HEK293 (cell line): ENCODE results near the gene ZNF24.

Source experiments
- CTCF ChIP-seq: fragments of 450-650 bp; formaldehyde crosslinking; IDR thresholded peaks from 2 replicates; pipeline ENCODE4 v1.5.1; 2016; ENCODE audit warnings: missing biosample characterization, missing genetic modification characterization
- FEZF1 ChIP-seq: fragments of 450-650 bp; formaldehyde crosslinking; IDR thresholded peaks from 2 replicates; pipeline ENCODE4 v1.5.1; 2016; ENCODE audit warnings: missing biosample characterization, missing genetic modification characterization
- KLF10 ChIP-seq: fragments of 450-650 bp; IDR thresholded peaks from 2 replicates; pipeline ENCODE4 v1.5.1; 2018; ENCODE audit warnings: missing biosample characterization, mild to moderate bottlenecking, missing genetic modification characterization
- KLF17 ChIP-seq: fragments of 450-650 bp; formaldehyde crosslinking; IDR thresholded peaks from 2 replicates; pipeline ENCODE4 v1.5.1; 2016; ENCODE audit warnings: missing biosample characterization, missing genetic modification characterization
- PRDM6 ChIP-seq: fragments of 450-650 bp; formaldehyde crosslinking; IDR thresholded peaks from 2 replicates; pipeline ENCODE4 v1.5.1; 2017; ENCODE audit warnings: missing biosample characterization, missing genetic modification characterization
- SALL2 ChIP-seq: fragments of 450-650 bp; formaldehyde crosslinking; IDR thresholded peaks from 2 replicates; pipeline ENCODE4 v1.5.0; 2017; ENCODE audit warnings: missing biosample characterization, mild to moderate bottlenecking, missing genetic modification characterization, borderline replicate concordance
- SCRT2 ChIP-seq: fragments of 450-650 bp; formaldehyde crosslinking; IDR thresholded peaks from 2 replicates; pipeline ENCODE4 v1.5.1; 2016; ENCODE audit warnings: missing biosample characterization, missing genetic modification characterization
- ZEB2 ChIP-seq: fragments of 450-650 bp; formaldehyde crosslinking; IDR thresholded peaks from 2 replicates; pipeline ENCODE4 v1.5.1; 2016; ENCODE audit warnings: missing biosample characterization, missing genetic modification characterization
- ZNF202 ChIP-seq: fragments of 450-650 bp; formaldehyde crosslinking; IDR thresholded peaks from 2 replicates; pipeline ENCODE4 v1.5.1; 2016; ENCODE audit warnings: missing biosample characterization, missing genetic modification characterization, borderline replicate concordance
- ZNF223 ChIP-seq: fragments of 450-650 bp; formaldehyde crosslinking; IDR thresholded peaks from 2 replicates; pipeline ENCODE4 v1.5.1; 2016; ENCODE audit warnings: missing biosample characterization, missing genetic modification characterization
- ZNF274 ChIP-seq, 2 experiments: fragments of 200-500 bp in 1 of 2; fragments of 450-650 bp in 1 of 2; sonication (Bioruptor generic) in 1 of 2; formaldehyde crosslinking in 1 of 2; IDR thresholded peaks; 2 replicates each; pipeline versions ENCODE4 v1.5.1 to v1.6.1; 2014 to 2016; ENCODE audit warnings: borderline replicate concordance in 1 of 2, inconsistent platforms in 1 of 2, low read length in 1 of 2, missing biosample characterization in 1 of 2, missing genetic modification characterization in 1 of 2
- ZNF280D ChIP-seq: fragments of 450-650 bp; formaldehyde crosslinking; IDR thresholded peaks from 2 replicates; pipeline ENCODE4 v1.5.1; 2016; ENCODE audit warnings: missing biosample characterization, missing genetic modification characterization
- ZNF354C ChIP-seq: fragments of 450-650 bp; formaldehyde crosslinking; IDR thresholded peaks from 2 replicates; pipeline ENCODE4 v1.5.1; 2016; ENCODE audit warnings: missing biosample characterization, missing genetic modification characterization, low read depth, borderline replicate concordance
- ZNF37A ChIP-seq: fragments of 450-650 bp; IDR thresholded peaks from 2 replicates; pipeline ENCODE4 v1.5.1; 2018; ENCODE audit warnings: missing biosample characterization, missing genetic modification characterization
- ZNF391 ChIP-seq: fragments of 450-650 bp; formaldehyde crosslinking; IDR thresholded peaks from 2 replicates; pipeline ENCODE4 v1.5.1; 2016; ENCODE audit warnings: low read depth, missing biosample characterization, missing genetic modification characterization, borderline replicate concordance
- ZNF398 ChIP-seq: fragments of 450-650 bp; formaldehyde crosslinking; IDR thresholded peaks from 2 replicates; pipeline ENCODE4 v1.5.1; 2017; ENCODE audit warnings: missing biosample characterization, missing genetic modification characterization
- ZNF433 ChIP-seq: fragments of 450-650 bp; formaldehyde crosslinking; IDR thresholded peaks from 2 replicates; pipeline ENCODE4 v1.5.1; 2016; ENCODE audit warnings: missing biosample characterization, missing genetic modification characterization, low read depth
- ZNF623 ChIP-seq: fragments of 450-650 bp; formaldehyde crosslinking; IDR thresholded peaks from 2 replicates; pipeline ENCODE4 v1.5.1; 2016; ENCODE audit warnings: missing biosample characterization, missing genetic modification characterization
- ZNF664 ChIP-seq: fragments of 450-650 bp; formaldehyde crosslinking; IDR thresholded peaks from 2 replicates; pipeline ENCODE4 v1.5.1; 2016; ENCODE audit warnings: missing biosample characterization, missing genetic modification characterization
- ZNF707 ChIP-seq: fragments of 450-650 bp; formaldehyde crosslinking; IDR thresholded peaks from 2 replicates; pipeline ENCODE4 v1.5.1; 2016; ENCODE audit warnings: missing biosample characterization, missing genetic modification characterization
- ZNF747 ChIP-seq: fragments of 450-650 bp; formaldehyde crosslinking; IDR thresholded peaks from 2 replicates; pipeline ENCODE4 v1.5.1; 2016; ENCODE audit warnings: missing biosample characterization, missing genetic modification characterization
- ZNF76 ChIP-seq: fragments of 450-650 bp; formaldehyde crosslinking; IDR thresholded peaks from 2 replicates; pipeline ENCODE4; 2016; ENCODE audit warnings: low read depth, missing biosample characterization, missing genetic modification characterization, borderline replicate concordance
- ZNF777 ChIP-seq: fragments of 450-650 bp; formaldehyde crosslinking; IDR thresholded peaks from 2 replicates; pipeline ENCODE4 v1.5.1; 2017; ENCODE audit warnings: missing biosample characterization, missing genetic modification characterization, borderline replicate concordance
- ZNF785 ChIP-seq: fragments of 450-650 bp; formaldehyde crosslinking; IDR thresholded peaks from 2 replicates; pipeline ENCODE4 v1.5.1; 2016; ENCODE audit warnings: missing biosample characterization, missing genetic modification characterization
- TF ChIP-seq, protein P1 (sequence below): fragments of 450-650 bp; formaldehyde crosslinking; IDR thresholded peaks from 2 replicates; pipeline ENCODE4 v1.5.1; 2016; ENCODE audit warnings: missing biosample characterization, missing genetic modification characterization

Gene ZNF24

GRCh38 chr18:35376742-35377695, 32.8 kb upstream of the ZNF24 start, which contains the start of gene ZNF396 (continued):
- no peak for TF ChIP-seq ZNF623
- TF ChIP-seq FEZF1, result peak; percentile 51
- TF ChIP-seq ZNF785 (tag by site-specific recombination), result no peak
- no peak for TF ChIP-seq ZNF223 (tag by site-specific recombination)
- TF ChIP-seq ZNF37A, result no peak
- no peak for TF ChIP-seq ZNF202
- TF ChIP-seq ZNF707, result no peak
- TF ChIP-seq ZNF76 (tag by site-specific recombination), result peak; percentile 48; the same call in 1 of the 2 replicates
- peak; percentile 82 for TF ChIP-seq ZNF398
- TF ChIP-seq ZNF777, result peak; percentile 96
- TF ChIP-seq ZNF664 (tag by site-specific recombination), result no peak
- TF ChIP-seq, protein P1, sequence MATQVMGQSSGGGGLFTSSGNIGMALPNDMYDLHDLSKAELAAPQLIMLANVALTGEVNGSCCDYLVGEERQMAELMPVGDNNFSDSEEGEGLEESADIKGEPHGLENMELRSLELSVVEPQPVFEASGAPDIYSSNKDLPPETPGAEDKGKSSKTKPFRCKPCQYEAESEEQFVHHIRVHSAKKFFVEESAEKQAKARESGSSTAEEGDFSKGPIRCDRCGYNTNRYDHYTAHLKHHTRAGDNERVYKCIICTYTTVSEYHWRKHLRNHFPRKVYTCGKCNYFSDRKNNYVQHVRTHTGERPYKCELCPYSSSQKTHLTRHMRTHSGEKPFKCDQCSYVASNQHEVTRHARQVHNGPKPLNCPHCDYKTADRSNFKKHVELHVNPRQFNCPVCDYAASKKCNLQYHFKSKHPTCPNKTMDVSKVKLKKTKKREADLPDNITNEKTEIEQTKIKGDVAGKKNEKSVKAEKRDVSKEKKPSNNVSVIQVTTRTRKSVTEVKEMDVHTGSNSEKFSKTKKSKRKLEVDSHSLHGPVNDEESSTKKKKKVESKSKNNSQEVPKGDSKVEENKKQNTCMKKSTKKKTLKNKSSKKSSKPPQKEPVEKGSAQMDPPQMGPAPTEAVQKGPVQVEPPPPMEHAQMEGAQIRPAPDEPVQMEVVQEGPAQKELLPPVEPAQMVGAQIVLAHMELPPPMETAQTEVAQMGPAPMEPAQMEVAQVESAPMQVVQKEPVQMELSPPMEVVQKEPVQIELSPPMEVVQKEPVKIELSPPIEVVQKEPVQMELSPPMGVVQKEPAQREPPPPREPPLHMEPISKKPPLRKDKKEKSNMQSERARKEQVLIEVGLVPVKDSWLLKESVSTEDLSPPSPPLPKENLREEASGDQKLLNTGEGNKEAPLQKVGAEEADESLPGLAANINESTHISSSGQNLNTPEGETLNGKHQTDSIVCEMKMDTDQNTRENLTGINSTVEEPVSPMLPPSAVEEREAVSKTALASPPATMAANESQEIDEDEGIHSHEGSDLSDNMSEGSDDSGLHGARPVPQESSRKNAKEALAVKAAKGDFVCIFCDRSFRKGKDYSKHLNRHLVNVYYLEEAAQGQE (tag by site-specific recombination), result no peak
- no peak for TF ChIP-seq KLF17 (tag by site-specific recombination)
- no peak for TF ChIP-seq ZNF354C (tag by site-specific recombination)
- no peak for TF ChIP-seq ZNF433
- TF ChIP-seq ZNF747 (tag by site-specific recombination), result no peak
- TF ChIP-seq ZEB2 (tag by site-specific recombination), result peak; percentile 55; the same call in 1 of the 2 replicates
- TF ChIP-seq SALL2 (tag by site-specific recombination), result no peak
- no peak for TF ChIP-seq ZNF391
- TF ChIP-seq PRDM6, result no peak
- 0 out of 2 replicates have a peak, but pooled peaks have one; percentile 6 for TF ChIP-seq CTCF (tag by site-specific recombination)
- TF ChIP-seq ZNF280D, result no peak
- TF ChIP-seq ZNF274 (IDR thresholded peaks at IDR 0.05; ENCODE audit: low read length), result no peak
- TF ChIP-seq ZNF274 (tag by site-specific recombination; IDR thresholded peaks at IDR 0.05; ENCODE audit: borderline replicate concordance), result no peak
- no peak for TF ChIP-seq KLF10 (tag by site-specific recombination)
- no peak for TF ChIP-seq SCRT2
